HFFc6 (cell line): ENCODE measurements around the gene SLK. TPM values are rescaled to one million over a fixed set of nuclear protein-coding genes. Genes with fewer than 3 reads are reported as not detected.

ENCODE experiments used
- DNase-seq: peaks from one replicate; pipeline ENCODE4 v3.0.0-alpha.2; 2018
- H3K27ac Mint-ChIP-seq: 2 replicates; pipeline ENCODE4 v1.8.0; 2020; ENCODE audit warnings: mild to moderate bottlenecking, mixed read lengths
- H3K27me3 Mint-ChIP-seq: 2 replicates; pipeline ENCODE4 v1.8.0; 2021; ENCODE audit warnings: mild to moderate bottlenecking, moderate library complexity, mixed read lengths; ENCODE audit not compliant: insufficient read depth
- H3K36me3 Mint-ChIP-seq: 2 replicates; pipeline ENCODE4 v1.8.0; 2021; ENCODE audit warnings: low read depth, mixed read lengths
- H3K4me1 Mint-ChIP-seq: 2 replicates; pipeline ENCODE4 v1.8.0; 2020; ENCODE audit warnings: low read depth, mixed read lengths
- H3K4me3 Mint-ChIP-seq: 2 replicates; pipeline ENCODE4 v1.8.0; 2020; ENCODE audit warnings: mild to moderate bottlenecking, moderate library complexity, mixed read lengths
- H3K9me3 Mint-ChIP-seq: 2 replicates; pipeline ENCODE4 v1.8.0; 2020; ENCODE audit warnings: mild to moderate bottlenecking, mixed read lengths
- CTCF ChIP-seq: fragments of 200-600 bp; sonication (generic); IDR thresholded peaks from 2 replicates; pipeline ENCODE4 v1.5.0; 2021; ENCODE audit warnings: antibody characterized with exemption, mild to moderate bottlenecking
- total RNA-seq, 6 experiments: library from RNA; stranded (reverse); fragmentation: NEBNext Ultra II Directional; extraction: Animal tissue kit (Norgen Biotek cat#: 25700); gene quantifications; 2 replicates in 1 of 6; 3 replicates in 5 of 6; pipeline ENCODE4 v1.2.3, GENCODE V29; 2021

SLK gene
- total RNA-seq, 6 experiments from 2014 or later: 21.6 to 29.9 (median 27.3) TPM

GRCh38 chr10:103928784-103929183, 38.2 kb upstream of the SLK start:
- H3K9me3 Mint-ChIP-seq: no peaks in the 10 kb centered on the region

GRCh38 chr10:103929381-103929921, 37.5 kb upstream of the SLK start:
- H3K4me1 Mint-ChIP-seq: peaks cover 6% of the 10 kb centered on the region; the same call in 1 of the 2 replicates
- H3K36me3 Mint-ChIP-seq: no peaks in the 10 kb centered on the region
- no peak for TF ChIP-seq CTCF
- H3K4me3 Mint-ChIP-seq: no peak overlapping the region
- no peak overlapping the region for H3K27ac Mint-ChIP-seq
- DNase-seq: no peak
- H3K9me3 Mint-ChIP-seq: no peaks in the 10 kb centered on the region
- H3K27me3 Mint-ChIP-seq: peaks cover 16% of the 10 kb centered on the region

More at GRCh38 chr10:103928784-103929183, 38.2 kb upstream of the SLK start:
- peaks cover 6% of the 10 kb centered on the region; the same call in 1 of the 2 replicates for H3K4me1 Mint-ChIP-seq
- no peak for DNase-seq
- H3K27ac Mint-ChIP-seq: no peak overlapping the region
- H3K4me3 Mint-ChIP-seq: no peak overlapping the region
- no peaks in the 10 kb centered on the region for H3K36me3 Mint-ChIP-seq
- TF ChIP-seq CTCF: no peak
- H3K27me3 Mint-ChIP-seq: peaks cover 10% of the 10 kb centered on the region

DNA sequence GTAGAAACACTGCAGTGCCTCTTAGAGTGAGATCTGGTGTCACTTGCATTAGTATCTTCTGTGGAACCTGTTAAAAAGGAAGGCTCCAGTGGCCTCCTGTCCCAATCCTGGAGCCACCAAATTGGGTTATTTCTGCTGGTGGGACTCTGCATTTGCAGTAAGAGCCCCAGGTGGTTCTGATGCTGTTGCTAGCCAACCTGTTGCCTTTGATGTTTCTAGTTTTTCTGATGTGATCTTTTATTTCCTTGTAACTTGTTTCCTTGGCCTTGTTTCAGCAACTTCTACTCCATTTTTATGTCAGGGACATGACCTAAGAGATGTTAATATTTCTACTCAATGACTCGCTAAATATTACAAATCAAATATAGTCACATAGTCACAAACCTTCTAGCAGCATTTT, 36.5 kb upstream of the SLK start:
- H3K36me3 Mint-ChIP-seq: no peaks in the 10 kb centered on the region
- no peak overlapping the region for H3K27ac Mint-ChIP-seq
- DNase-seq: no peak
- H3K4me3 Mint-ChIP-seq: no peak overlapping the region
- H3K9me3 Mint-ChIP-seq: no peaks in the 10 kb centered on the region
- TF ChIP-seq CTCF: no peak
- peaks cover 6% of the 10 kb centered on the region; the same call in 1 of the 2 replicates for H3K4me1 Mint-ChIP-seq
- H3K27me3 Mint-ChIP-seq: peaks cover 16% of the 10 kb centered on the region

- no peak for TF ChIP-seq CTCF
- Mint-ChIP-seq H3K27me3 (peaks cover 14% of the 10 kb centered on the region), H3K9me3 (no peaks in the 10 kb centered on the region), H3K4me1 (peaks cover 6% of the 10 kb centered on the region; the same call in 1 of the 2 replicates), H3K4me3 (no peak overlapping the region), H3K27ac (no peak overlapping the region), H3K36me3 (no peaks in the 10 kb centered on the region)
- no peak for DNase-seq
Measured at GRCh38 chr10:103930881-103931280, 36.1 kb upstream of the SLK start.

DNA sequence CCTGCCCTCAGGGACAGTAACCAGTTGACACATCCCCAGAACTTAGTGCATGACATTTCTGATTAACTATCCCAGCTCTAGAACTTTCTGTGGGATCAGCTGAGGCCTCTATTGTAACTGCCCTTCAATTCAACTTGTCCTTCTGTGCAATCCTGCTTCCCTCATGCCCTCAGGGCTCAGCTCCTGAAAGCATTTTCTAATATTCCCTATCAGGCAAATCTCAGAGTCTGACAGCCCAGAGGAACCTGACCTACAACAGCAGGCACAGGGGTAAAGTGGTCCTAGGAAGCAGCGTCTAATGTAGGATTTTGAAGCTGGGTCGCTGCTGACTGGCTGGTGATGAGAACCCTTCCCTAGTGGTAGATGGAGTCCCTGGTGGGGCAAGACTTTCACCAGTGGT, 35.3 kb upstream of the SLK start:
- H3K36me3 Mint-ChIP-seq: no peaks in the 10 kb centered on the region
- H3K4me1 Mint-ChIP-seq: peaks cover 6% of the 10 kb centered on the region; the same call in 1 of the 2 replicates
- H3K27me3 Mint-ChIP-seq: peaks cover 14% of the 10 kb centered on the region
- no peak for DNase-seq
- no peaks in the 10 kb centered on the region for H3K9me3 Mint-ChIP-seq
- no peak for TF ChIP-seq CTCF
- H3K27ac Mint-ChIP-seq: no peak overlapping the region
- H3K4me3 Mint-ChIP-seq: no peak overlapping the region
